Endothelial cell of umbilical vein (primary cell): Measurements from ENCODE around the gene NAGLU.

ENCODE experiments used
- CTCF ChIP-seq, 2 donors: IDR thresholded peaks; 1 replicate in 1 of 2; 2 replicates in 1 of 2; pipeline ENCODE4 v1.5.1; 2011; ENCODE audit warnings: low read length in 2 of 2, mild to moderate bottlenecking in 2 of 2, moderate library complexity in 2 of 2, control low read depth in 1 of 2, inconsistent platforms in 1 of 2, low read depth in 1 of 2; ENCODE audit not compliant: insufficient read depth in 1 of 2; ENCODE audit errors: extremely low read depth in 1 of 2
- EZH2 ChIP-seq: IDR thresholded peaks from 2 replicates; pipeline ENCODE4 v1.6.1; 2012; ENCODE audit warnings: borderline replicate concordance, low read depth, mild to moderate bottlenecking, moderate library complexity, low read length, inconsistent platforms; ENCODE audit not compliant: severe bottlenecking
- GATA2 ChIP-seq: IDR thresholded peaks from 2 replicates; pipeline ENCODE4 v1.7.0; 2011; ENCODE audit warnings: low read depth, mild to moderate bottlenecking, moderate library complexity, mixed read lengths, low read length; ENCODE audit not compliant: insufficient read length, insufficient read depth
- JUN ChIP-seq: IDR thresholded peaks from 2 replicates; pipeline ENCODE4 v1.6.1; 2011; ENCODE audit warnings: borderline replicate concordance, low read depth; ENCODE audit not compliant: insufficient read length, insufficient read depth
- MAX ChIP-seq: IDR thresholded peaks from 2 replicates; pipeline ENCODE4 v1.6.1; 2011; ENCODE audit not compliant: insufficient read depth, insufficient read length
- MYC ChIP-seq: IDR thresholded peaks from one replicate; pipeline ENCODE4 v1.6.1; 2011; ENCODE audit warnings: mild to moderate bottlenecking, low read depth, low read length
- POLR2A ChIP-seq: IDR thresholded peaks from 2 replicates; pipeline ENCODE4 v1.6.1; 2012; ENCODE audit warnings: low read depth, mild to moderate bottlenecking, control low read depth, low read length
- POLR2AphosphoS5 ChIP-seq: IDR thresholded peaks from 2 replicates; pipeline ENCODE4 v1.6.1; 2012; ENCODE audit warnings: low read depth, mild to moderate bottlenecking, control low read depth, low read length, moderate library complexity; ENCODE audit not compliant: insufficient read depth

GRCh38 chr17:42494673-42495072, 41.4 kb upstream of the NAGLU start:
- no peak for TF ChIP-seq CTCF (IDR thresholded peaks at IDR 0.05; ENCODE audit: extremely low read depth in 1 of 2, insufficient read depth in 1 of 2, low read depth in 1 of 2, low read length in 2 of 2)
- TF ChIP-seq EZH2: no peak
- TF ChIP-seq POLR2AphosphoS5: no peak
- no peak for TF ChIP-seq MAX
- no peak for TF ChIP-seq POLR2A
- no peak for TF ChIP-seq JUN
- no peak for TF ChIP-seq GATA2
- TF ChIP-seq MYC: no peak
